ENCODE data around the gene ZDHHC14. TPM values are rescaled to one million over a fixed set of nuclear protein-coding genes. Genes with fewer than 3 reads are reported as not detected.

Gene ZDHHC14
- total RNA-seq, 1 donor from 2014 or later = 26.1 TPM

- Mint-ChIP-seq H3K36me3 (ENCODE audit: low read depth, unreplicated experiment) (no peaks in the 10 kb centered on the region), H3K27ac (ENCODE audit: unreplicated experiment) (peak overlapping the region; percentile 79), H3K4me3 (ENCODE audit: unreplicated experiment) (no peak overlapping the region), H3K27me3 (ENCODE audit: unreplicated experiment) (peaks cover 4% of the 10 kb centered on the region), H3K9me3 (ENCODE audit: unreplicated experiment) (no peaks in the 10 kb centered on the region), H3K4me1 (ENCODE audit: unreplicated experiment) (peaks cover 24% of the 10 kb centered on the region)
- TF ChIP-seq CTCF (IDR thresholded peaks at IDR 0.05; ENCODE audit: unreplicated experiment) = no peak
- DNase-seq (ENCODE audit: low spot score) = no peak
Measured at GRCh38 chr6:157454762-157455714, 74.0 kb downstream of the ZDHHC14 start.

GRCh38 chr6:157455731-157456523 is 74.9 kb downstream of the ZDHHC14 start:
- Mint-ChIP-seq H3K9me3 (ENCODE audit: unreplicated experiment) (no peaks in the 10 kb centered on the region), H3K27ac (ENCODE audit: unreplicated experiment) (peak overlapping the region; percentile 79), H3K4me3 (ENCODE audit: unreplicated experiment) (no peak overlapping the region), H3K36me3 (ENCODE audit: low read depth, unreplicated experiment) (no peaks in the 10 kb centered on the region), H3K27me3 (ENCODE audit: unreplicated experiment) (peaks cover 4% of the 10 kb centered on the region), H3K4me1 (ENCODE audit: unreplicated experiment) (peaks cover 30% of the 10 kb centered on the region)
- TF ChIP-seq CTCF (IDR thresholded peaks at IDR 0.05; ENCODE audit: unreplicated experiment) = no peak
- DNase-seq (ENCODE audit: low spot score) = no peak

- Mint-ChIP-seq H3K9me3 (ENCODE audit: unreplicated experiment) (no peaks in the 10 kb centered on the region), H3K36me3 (ENCODE audit: low read depth, unreplicated experiment) (no peaks in the 10 kb centered on the region), H3K4me3 (ENCODE audit: unreplicated experiment) (no peak overlapping the region), H3K4me1 (ENCODE audit: unreplicated experiment) (peaks cover 36% of the 10 kb centered on the region), H3K27ac (ENCODE audit: unreplicated experiment) (no peak overlapping the region), H3K27me3 (ENCODE audit: unreplicated experiment) (peaks cover 4% of the 10 kb centered on the region)
- DNase-seq (ENCODE audit: low spot score) = no peak
- no peak for TF ChIP-seq CTCF (IDR thresholded peaks at IDR 0.05; ENCODE audit: unreplicated experiment)
Measured at GRCh38 chr6:157456524-157456829, 75.5 kb downstream of the ZDHHC14 start.

- Mint-ChIP-seq H3K4me3 (ENCODE audit: unreplicated experiment) (no peak overlapping the region), H3K27me3 (ENCODE audit: unreplicated experiment) (peaks cover 4% of the 10 kb centered on the region), H3K36me3 (ENCODE audit: low read depth, unreplicated experiment) (no peaks in the 10 kb centered on the region), H3K9me3 (ENCODE audit: unreplicated experiment) (no peaks in the 10 kb centered on the region), H3K4me1 (ENCODE audit: unreplicated experiment) (peaks cover 41% of the 10 kb centered on the region), H3K27ac (ENCODE audit: unreplicated experiment) (no peak overlapping the region)
- no peak for DNase-seq (ENCODE audit: low spot score)
- TF ChIP-seq CTCF (IDR thresholded peaks at IDR 0.05; ENCODE audit: unreplicated experiment) = no peak
Measured at GRCh38 chr6:157457787-157458186, 76.8 kb downstream of the ZDHHC14 start.
